Measurements from ENCODE around the gene MAGEB3. TPM values are rescaled to one million over a fixed set of nuclear protein-coding genes. Genes with fewer than 3 reads are reported as not detected.
A peak's percentile ranks its signal among the peaks of the same experiment; 100 is the strongest.

Gene MAGEB3
- total RNA-seq, 1 donor from 2014 or later: 0.92 TPM

DNA sequence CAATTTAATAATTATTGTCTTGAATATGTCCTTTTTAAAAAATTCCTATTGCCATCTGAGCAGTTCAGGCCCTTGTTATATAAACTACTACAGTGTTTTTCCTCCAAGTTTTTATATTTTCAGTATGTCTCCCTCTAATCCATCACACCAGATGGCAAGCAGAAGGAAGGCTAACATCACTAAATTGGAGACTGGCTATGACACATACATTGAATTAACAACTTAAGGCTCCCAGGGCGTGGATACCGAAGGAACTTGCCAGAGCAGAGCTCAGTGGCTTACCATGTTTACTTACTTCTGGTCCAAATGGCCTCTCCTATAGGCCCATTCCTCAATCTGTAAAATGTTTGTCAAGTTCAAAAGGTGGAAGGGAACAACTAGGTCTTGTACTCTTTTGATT is 29.5 kb downstream of the MAGEB3 start:
- no peaks in the 10 kb centered on the region for H3K36me3 Mint-ChIP-seq
- TF ChIP-seq, protein P1, sequence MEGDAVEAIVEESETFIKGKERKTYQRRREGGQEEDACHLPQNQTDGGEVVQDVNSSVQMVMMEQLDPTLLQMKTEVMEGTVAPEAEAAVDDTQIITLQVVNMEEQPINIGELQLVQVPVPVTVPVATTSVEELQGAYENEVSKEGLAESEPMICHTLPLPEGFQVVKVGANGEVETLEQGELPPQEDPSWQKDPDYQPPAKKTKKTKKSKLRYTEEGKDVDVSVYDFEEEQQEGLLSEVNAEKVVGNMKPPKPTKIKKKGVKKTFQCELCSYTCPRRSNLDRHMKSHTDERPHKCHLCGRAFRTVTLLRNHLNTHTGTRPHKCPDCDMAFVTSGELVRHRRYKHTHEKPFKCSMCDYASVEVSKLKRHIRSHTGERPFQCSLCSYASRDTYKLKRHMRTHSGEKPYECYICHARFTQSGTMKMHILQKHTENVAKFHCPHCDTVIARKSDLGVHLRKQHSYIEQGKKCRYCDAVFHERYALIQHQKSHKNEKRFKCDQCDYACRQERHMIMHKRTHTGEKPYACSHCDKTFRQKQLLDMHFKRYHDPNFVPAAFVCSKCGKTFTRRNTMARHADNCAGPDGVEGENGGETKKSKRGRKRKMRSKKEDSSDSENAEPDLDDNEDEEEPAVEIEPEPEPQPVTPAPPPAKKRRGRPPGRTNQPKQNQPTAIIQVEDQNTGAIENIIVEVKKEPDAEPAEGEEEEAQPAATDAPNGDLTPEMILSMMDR (conservative IDR thresholded peaks at IDR 0.05): no peak

DNA sequence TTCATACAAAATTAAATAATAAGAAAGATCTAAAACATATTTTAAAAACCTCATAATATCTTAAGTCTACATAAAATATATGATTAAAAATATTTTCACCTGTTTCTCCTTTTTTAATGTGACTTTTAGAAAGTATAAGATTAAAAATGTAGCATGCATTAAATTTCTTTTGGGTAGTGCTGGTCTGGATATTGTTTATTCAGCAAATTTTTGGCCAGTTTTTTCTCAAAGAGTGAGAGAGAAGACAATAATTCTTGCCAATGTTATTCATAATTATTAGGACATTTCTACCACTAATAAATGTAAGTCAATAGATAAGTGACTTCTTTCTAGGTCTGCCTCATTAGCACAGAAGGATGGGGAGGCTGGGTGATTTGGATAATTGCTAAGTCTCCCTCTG is 30.6 kb downstream of the MAGEB3 start:
- Mint-ChIP-seq H3K27me3 (no peaks in the 10 kb centered on the region), H3K9me3 (no peaks in the 10 kb centered on the region), H3K4me1 (ENCODE audit: unreplicated experiment) (no peaks in the 10 kb centered on the region), H3K36me3 (no peaks in the 10 kb centered on the region), H3K27ac (no peak overlapping the region), H3K4me3 (no peak overlapping the region)
- TF ChIP-seq, protein P1 (conservative IDR thresholded peaks at IDR 0.05): no peak
- DNase-seq (ENCODE audit: extremely low spot score, unreplicated experiment): no peak

More for the DNA sequence above, 29.5 kb downstream of the MAGEB3 start:
- DNase-seq (ENCODE audit: extremely low spot score, unreplicated experiment): no peak
- no peak overlapping the region for H3K4me3 Mint-ChIP-seq
- H3K27me3 Mint-ChIP-seq: no peaks in the 10 kb centered on the region
- H3K4me1 Mint-ChIP-seq (ENCODE audit: unreplicated experiment): no peaks in the 10 kb centered on the region
- no peaks in the 10 kb centered on the region for H3K9me3 Mint-ChIP-seq
- H3K27ac Mint-ChIP-seq: no peak overlapping the region

DNA sequence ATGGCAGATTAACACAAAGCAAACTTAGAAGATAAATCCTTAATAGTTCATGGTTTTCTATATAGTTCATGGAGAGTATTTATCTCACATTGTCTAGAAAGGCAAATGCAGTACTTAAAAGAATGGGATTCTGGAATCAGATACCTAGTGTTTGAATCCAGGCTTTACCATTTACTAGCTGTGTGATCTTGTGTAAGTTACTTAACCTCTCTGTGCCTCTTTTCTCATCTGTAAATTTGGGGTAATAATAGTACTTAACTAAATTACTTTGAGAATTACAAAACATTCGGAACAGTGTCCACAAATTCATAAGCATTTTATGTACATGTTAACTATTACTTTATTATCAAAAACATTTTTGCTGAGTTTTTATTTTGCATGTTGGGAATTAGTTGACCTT is 32.3 kb downstream of the MAGEB3 start:
- DNase-seq (ENCODE audit: extremely low spot score, unreplicated experiment): no peak
- Mint-ChIP-seq H3K9me3 (no peaks in the 10 kb centered on the region), H3K27me3 (no peaks in the 10 kb centered on the region), H3K4me3 (no peak overlapping the region), H3K4me1 (ENCODE audit: unreplicated experiment) (no peaks in the 10 kb centered on the region), H3K36me3 (no peaks in the 10 kb centered on the region), H3K27ac (no peak overlapping the region)
- TF ChIP-seq, protein P1 (conservative IDR thresholded peaks at IDR 0.05): no peak

DNA sequence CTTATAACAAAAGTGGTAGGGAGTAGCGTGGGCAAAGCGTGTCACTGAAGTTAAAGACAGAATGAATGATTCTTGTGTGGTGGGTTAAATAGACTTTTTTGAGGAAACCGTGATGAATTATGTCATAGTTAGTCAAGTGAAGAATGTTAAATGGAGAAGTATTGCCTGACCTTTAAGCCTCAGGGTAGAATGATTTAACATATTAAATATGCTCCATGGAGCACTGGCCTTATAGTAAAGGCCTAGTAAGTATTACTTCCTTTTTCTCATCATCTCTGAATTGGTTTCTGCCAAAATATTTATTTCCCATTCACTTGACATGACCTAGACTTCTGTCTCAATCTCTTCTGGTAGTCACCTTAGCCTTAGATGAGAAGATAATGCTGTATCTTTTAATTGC is 40.2 kb downstream of the MAGEB3 start:
- TF ChIP-seq, protein P1 (conservative IDR thresholded peaks at IDR 0.05): no peak
- no peaks in the 10 kb centered on the region for H3K4me1 Mint-ChIP-seq (ENCODE audit: unreplicated experiment)
- H3K9me3 Mint-ChIP-seq: peaks cover 5% of the 10 kb centered on the region
- no peaks in the 10 kb centered on the region for H3K27me3 Mint-ChIP-seq
- H3K36me3 Mint-ChIP-seq: no peaks in the 10 kb centered on the region
- H3K4me3 Mint-ChIP-seq: no peak overlapping the region
- no peak for DNase-seq (ENCODE audit: extremely low spot score, unreplicated experiment)
- H3K27ac Mint-ChIP-seq: no peak overlapping the region

DNA sequence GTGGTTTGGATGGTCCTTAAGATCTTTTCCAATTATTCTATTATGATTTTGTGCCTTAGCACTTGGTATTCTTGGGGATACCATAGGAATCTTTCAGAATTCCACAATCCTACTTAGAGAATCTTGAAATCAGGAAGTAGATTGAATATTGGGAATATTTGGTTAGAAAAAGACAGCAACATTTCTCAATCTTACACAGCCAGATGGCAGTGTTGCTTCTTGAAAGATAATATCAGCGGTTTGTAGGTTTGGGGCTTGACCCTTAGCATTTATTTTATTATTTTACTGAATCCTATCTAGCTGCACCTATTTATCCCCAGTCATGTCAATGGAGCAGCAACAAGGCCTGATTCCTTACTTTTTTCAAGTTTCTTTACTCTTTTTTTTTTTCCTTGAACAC is 45.0 kb downstream of the MAGEB3 start:
- H3K27me3 Mint-ChIP-seq: no peaks in the 10 kb centered on the region
- no peak for DNase-seq (ENCODE audit: extremely low spot score, unreplicated experiment)
- H3K36me3 Mint-ChIP-seq: no peaks in the 10 kb centered on the region
- no peaks in the 10 kb centered on the region for H3K4me1 Mint-ChIP-seq (ENCODE audit: unreplicated experiment)
- TF ChIP-seq, protein P1 (conservative IDR thresholded peaks at IDR 0.05): peak; percentile 69
- H3K9me3 Mint-ChIP-seq: no peaks in the 10 kb centered on the region
- H3K4me3 Mint-ChIP-seq: no peak overlapping the region
- H3K27ac Mint-ChIP-seq: no peak overlapping the region

DNA sequence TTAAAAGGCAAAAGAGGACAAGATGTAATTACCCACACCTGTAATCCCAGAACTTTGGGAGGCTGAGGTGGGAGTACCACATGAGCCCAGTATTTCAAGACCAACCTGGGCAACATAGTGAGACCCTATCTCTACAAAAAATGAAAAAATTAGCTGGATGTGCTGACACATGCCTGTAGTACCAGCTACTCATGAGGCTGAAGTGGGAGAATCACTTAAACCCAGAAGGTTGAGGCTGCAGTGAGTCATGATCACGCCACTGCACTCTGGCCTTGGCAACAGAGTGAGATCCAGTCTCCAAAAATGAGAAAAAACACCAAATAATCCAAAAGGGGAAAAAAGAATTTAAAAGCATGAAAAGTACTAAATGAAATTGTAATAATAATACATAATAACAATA is 47.9 kb downstream of the MAGEB3 start:
- no peak for DNase-seq (ENCODE audit: extremely low spot score, unreplicated experiment)
- no peaks in the 10 kb centered on the region for H3K27me3 Mint-ChIP-seq
- no peaks in the 10 kb centered on the region for H3K4me1 Mint-ChIP-seq (ENCODE audit: unreplicated experiment)
- no peak overlapping the region for H3K27ac Mint-ChIP-seq
- no peaks in the 10 kb centered on the region for H3K36me3 Mint-ChIP-seq
- H3K4me3 Mint-ChIP-seq: no peak overlapping the region
- TF ChIP-seq, protein P1 (conservative IDR thresholded peaks at IDR 0.05): no peak
- H3K9me3 Mint-ChIP-seq: no peaks in the 10 kb centered on the region

Data from type B pancreatic cell (in vitro differentiated cells).